Hematopoietic multipotent progenitor cell treated with erythropoietin and hydrocortisone succinate and interleukin-3 and kit ligand, for 15 days (in vitro differentiated cells): ENCODE measurements around the gene CFAP99.
"Not testable (repeated sequence)": the region's sequence is repeated elsewhere in the genome, so short reads cannot be mapped to it uniquely, and the experiment has no call there.

Source experiments
- DNase-seq: peaks from one replicate; pipeline ENCODE4 v3.0.0-alpha.2; 2015; ENCODE audit warnings: low spot score

CFAP99 gene

DNA sequence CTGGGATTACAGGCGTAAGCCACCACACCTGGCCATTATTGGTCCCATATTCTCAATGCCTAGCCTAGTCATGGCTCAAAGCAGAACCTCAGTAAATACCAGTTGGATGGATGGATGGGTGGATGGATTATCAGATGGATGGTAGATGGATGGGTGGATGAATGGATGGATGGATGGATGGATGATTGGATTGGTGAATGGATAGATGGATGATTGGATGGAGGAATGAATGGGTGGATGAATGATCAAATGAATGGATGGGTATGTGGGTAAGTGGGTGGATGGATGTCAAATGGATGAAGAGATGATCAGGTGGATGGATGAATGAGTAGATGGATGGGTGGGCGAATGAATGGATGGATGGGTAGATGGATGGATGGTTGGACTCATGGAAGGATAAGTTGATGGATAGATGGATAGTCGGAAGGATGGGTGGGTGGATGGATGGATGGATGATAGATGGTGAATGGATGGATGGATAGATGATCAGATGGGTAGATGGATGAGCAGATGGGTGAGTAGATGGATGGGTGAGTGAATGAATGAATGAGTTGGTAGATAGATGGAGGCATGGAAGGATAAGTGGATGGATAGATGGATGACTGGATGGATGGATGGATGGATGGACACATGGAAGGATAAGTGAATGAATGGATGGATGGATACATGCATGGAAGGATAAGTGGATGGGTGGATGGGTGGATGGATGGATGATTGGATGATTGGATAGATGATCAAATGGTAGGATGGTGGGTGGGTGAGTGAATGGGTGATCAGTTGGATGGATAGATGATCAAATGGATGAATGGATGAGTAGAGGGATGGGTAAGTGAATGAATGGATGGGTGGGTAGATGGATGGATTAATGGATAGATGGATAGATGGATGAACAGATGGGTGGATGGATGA, 28.2 kb downstream of the CFAP99 start:
- DNase-seq, result no peak

DNA sequence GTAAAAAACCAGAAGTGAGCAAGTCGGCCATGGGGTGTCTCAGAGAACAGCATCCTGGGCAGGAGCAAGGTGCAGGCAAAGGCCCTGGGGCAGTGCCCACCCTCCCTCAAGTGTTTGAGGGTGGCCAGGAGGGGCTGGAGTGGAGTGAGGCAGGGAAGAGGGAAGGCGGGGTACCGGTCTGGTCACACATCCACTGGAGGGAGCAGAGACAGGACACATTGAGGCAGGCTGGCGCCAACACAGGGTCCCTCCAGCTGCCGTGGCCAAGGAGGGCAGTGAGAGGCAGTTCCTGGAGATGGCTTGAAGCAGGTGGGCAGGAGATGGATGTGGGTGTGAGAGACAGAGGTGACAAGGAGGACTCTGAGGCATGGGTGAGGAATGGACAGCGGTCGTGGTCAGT, 29.8 kb downstream of the CFAP99 start:
- no peak for DNase-seq

DNA sequence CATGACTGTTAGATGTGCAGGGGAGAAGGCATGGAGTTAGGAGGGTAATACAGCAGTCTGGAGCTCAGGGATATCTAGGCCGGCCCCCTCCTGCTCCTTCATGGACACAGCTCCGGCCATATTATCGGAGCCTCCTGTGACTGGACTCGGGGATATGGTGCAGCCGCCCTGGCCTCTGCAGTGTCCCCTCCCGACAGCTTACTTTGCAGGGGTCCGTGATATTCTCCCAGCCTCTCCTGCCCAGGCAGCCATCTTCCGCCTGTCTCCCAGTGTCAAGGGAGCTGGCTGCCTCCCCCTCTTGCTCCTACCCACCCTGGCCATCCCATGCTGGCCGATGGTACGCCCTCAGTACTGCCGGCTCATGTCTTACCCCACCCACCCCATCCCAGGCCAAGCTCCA, 30.3 kb downstream of the CFAP99 start:
- DNase-seq, result no peak

DNA sequence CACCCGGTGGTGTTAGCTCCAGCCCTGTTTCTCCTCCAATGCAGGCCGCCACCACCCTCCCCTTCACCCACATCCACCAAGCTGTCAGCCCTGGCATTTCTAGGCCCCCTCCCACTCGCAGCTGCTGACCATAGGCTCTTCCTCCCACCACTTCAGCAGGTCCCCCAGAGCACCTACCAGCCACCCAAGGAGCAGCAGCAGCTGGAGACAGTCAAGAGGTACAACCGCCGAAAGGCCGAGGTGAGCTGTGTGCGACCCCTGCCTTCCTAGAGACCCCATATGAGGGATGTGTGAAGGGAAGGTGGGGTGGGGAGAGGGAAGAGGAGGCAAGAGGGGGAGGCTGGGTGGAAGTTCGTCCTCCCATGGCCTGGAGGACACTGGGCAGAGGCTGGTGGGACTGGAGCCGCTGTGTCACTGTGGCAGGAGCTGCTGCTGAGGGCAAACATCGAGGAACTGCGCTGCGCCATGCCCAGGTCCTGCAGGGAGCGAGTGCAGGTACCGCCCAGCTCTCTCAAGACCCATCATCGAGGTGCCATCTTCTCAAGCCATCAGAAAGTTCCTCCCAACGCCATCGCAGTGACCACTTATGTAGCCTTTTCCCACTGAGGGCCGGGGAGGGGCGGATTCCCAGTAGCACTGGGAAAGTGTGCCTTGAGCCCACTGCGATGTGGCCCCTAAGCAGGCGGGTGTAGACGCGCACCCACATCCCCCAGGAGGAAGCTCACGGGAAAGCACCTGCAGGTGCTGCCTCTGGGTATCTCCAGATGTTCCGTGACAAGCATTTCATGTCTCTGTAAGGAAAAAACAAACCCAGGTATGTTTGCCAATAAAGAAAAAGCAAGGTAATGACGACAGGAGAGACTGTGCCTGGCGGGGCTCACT, 31.0 kb downstream of the CFAP99 start:
- no peak for DNase-seq

DNA sequence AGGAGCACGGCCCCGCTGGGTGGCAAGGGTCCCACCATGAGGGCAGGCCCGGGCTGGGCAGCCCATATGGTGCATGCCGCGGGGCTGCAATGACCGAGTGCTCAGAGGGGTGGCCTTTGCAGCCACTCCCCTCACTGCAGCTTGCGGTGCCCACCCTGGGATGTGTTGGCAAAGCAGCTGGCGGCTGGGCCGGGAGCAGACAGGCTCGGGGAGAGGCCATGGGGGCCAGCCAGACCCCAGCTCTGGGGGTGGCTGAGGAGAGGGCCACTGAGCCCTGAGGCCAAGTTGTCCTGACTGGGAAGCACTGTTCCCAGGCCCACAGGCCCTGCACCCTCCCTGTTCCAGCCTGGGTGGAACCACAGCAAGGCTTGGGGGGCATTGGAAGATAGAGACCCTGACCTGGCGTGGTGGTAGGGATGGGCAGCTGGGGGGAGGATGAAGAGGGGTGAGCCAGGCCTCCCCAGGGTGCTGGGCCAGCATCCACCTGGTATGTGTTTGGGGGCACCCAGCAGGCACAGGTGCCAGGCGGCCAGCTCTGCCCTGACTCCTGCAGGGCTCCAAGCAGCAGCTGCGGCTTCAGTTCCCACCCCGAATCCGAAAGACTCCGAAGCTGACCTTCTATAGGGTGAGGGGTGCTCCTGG, 31.8 kb downstream of the CFAP99 start:
- DNase-seq, result no peak

DNA sequence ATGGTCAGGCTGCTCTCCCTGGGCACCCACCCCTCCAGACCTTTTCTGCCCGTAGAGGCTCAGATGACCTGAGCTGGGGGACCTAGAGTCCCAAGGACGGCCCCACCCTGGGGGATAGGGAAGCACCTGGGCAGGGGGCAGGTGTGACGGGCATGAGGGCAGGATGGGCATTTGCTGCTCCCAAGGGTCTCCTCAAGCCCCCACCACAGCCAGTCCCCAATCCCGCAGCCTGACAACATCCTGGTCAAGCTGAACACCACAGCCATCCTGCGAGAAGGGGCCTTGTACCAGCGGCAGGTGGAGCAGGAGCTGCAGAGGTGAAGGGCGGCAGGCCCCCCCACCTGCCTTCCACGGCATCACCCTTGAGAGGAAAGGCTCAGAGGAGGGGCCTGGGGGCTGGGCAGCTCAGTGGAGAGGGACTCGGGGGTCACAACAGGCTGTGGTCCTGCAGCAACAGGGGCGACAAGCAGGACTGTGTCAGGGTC, 32.3 kb downstream of the CFAP99 start:
- no peak for DNase-seq

DNA sequence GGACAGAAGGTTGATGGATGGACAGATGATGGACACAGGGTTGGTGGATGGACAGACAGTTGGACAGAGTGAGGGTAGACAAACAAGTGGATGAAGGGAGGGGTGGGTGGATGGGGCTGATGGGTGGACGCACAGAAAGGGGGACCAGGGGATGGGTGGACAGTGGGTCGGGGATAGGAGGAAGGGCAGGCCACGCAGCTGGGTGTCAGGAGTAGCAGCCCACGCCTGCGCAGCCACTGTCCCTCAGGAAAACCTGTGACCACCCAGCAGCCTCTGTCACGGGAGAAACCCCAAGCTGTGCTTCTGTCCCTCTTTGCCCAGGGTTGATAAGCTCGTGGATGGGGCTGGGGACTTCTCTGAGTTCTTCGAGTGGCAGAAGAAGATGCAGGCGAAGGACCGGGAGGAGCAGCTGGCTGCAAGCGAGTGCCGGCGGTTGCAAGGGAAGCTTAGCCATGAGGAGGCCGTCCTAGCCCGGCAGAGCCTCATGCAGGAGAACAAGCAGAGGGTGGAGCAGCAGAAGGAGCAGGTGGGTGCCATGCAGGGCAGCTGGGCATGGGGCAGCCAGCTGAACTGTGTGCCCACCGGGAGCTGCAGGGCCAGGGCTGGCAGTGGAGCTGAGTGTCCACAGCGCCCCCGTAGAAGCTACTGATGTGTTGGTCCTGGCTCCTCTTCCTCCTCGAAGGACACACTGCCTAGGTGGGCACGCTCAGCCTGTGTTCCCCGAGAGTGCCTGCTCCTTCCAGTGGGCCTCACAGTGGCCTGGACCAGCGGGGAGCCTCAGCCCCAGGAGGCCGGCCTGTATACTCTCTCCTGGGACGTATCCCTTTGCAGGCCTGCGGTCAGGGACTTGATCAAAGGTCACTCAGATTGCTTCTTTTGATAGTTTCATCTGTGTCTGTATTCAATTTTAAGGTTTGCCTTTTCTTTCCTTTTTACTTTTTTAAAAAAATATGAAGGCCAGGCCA, 33.3 kb downstream of the CFAP99 start:
- no peak for DNase-seq

DNA sequence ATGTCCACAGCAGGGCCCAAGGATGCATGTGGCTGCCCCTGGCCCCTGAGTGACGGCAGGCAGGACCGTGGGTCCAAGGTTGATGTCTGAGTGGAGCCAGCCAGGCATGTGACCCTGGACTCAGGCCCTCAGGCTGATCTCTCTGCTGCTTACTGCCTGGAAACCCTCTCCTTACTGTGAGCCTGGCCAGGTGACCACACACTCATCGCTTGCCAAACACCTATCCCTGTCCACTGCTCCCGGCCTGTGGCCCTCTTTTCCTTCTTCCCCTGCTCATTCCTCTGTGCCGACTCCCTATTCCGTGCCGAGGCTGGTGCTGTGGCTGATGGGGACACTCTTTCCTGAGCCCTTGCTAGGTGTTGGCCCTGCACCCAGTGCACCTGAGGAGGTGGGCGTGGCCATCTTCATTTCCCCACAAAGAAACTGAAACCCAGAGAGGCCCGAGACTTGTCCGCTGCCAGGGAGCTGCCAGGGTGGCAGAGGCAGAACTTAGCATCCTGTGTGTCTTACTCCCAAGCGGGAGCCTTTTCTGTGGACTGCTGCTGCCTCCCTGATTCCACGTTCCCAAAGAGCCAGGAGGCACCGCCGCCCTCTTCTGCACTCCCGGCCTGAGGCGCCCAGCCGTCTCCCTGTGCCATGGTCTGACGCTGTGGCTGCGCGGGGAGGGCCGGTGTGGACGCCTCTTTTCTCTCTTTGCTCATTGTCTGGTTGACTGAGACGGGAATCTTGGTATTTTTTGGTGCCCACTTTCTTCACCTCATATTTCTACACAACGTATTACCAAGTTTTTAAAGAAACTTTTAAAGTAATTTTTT, 38.9 kb downstream of the CFAP99 start:
- no peak for DNase-seq

DNA sequence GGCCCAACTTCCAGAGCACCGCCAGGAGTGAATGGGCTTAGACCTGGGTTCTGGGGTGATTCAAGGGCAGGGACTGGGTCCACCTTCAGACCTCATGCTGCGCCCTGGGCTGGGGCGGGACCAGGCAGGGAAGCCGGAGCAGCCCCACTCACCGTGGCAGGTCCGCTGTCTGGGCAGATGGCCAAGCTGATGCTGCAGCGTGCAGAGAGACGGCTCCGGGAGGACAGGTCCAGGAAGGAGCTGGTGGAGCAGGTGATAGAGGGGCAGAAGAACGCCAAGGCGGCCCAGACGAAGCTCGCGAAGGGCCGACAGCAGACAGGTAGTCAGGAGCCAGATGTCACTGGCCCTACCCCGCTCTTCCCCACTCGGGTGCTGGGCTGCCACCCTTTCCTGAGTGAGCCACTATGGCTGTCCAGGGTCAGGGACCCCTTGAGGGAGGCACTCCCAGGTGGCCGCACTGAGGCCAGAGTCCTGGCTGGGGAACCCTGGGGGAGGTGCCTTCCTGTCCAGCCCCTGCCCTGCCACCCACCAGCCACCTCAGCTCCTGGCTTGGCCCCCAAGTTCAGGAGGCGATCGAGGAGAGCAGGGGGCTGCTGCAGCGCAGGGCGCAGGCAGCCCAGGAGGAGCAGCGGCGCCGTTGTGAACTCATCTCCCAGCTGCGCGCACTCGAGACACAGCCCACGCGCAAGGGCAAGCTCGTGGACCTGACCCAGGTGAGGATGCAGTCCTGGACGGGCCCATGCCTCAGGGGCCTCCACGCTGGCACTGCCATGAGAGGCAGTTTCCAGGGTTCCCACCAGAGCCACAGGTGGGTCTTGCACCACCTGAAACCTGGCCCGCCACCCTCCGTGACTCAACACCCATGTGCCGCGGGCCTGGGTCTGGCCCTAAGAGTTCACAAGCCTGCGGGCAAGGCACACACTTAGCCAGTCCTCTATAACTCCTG, 40.1 kb downstream of the CFAP99 start:
- no peak for DNase-seq

DNA sequence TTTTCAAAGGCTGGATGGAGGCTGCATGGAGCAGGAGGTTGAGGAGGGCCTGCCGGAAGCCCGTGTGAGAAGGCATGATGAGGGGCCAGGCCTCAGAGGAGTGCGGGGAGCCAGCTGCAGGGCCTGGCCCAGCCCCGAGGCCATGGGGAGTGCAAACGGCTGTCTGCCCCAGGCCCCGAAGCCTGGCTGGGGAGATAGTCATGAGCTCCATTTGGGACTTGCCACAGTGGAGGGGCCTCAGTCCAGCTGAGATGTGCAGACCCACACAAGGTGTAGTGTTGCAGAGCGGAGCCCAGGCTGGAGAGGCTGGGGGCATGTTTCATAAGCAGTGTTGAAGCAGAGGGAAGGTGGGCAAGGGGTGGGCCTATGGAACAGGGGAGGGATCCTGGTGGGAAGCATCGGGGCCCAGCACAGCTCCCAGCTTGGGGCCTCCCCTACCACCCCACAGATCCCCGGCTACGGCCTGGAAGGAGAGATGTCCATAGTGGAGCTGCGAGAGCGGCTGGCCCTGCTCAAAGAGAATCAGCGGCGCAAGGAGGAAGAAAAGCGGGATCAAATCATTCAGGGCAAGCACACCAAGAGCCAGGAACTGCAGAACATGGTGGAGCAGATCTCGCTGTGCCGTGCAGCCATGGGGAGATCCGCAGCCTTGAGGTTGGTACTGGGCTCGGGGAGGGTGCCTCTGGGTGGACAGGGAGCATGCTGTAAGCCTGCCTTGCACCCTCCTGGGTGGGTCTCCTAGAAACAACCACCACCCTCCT, 41.0 kb downstream of the CFAP99 start:
- no peak for DNase-seq

DNA sequence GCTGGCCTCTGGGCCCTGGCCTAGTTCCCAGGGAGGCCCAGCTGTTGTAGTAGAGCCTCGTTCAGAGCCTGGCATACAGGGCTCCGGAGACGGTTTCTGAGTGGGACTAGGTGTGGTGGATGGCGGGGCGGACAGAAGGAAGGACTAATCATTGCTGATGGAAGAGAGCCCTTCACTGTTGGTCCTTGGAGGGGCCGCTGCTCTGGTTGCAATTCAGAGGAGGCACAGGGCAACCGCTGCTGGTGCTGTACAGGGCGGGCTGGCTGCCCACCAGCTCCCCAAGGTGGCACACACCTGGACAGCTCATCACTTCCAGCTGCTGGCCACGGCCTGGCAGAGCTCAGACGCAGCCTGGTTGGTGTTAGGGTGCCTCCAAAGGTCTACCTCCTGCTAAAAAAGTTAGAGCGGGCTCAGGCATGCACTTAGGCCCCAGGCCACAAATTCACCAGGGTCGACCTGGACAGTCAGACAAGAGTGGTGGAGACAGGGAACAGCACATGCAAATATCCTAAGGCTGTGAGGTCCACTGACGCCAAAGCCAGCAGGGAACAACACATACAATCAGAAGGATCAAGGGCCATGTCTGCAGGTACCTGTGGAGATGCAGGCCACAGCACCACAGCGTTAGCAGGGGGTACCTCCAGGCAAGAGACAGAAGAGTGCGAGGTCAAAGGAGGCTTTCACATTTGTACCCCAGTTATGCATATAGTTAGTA, 42.6 kb downstream of the CFAP99 start:
- DNase-seq, result no peak

DNA sequence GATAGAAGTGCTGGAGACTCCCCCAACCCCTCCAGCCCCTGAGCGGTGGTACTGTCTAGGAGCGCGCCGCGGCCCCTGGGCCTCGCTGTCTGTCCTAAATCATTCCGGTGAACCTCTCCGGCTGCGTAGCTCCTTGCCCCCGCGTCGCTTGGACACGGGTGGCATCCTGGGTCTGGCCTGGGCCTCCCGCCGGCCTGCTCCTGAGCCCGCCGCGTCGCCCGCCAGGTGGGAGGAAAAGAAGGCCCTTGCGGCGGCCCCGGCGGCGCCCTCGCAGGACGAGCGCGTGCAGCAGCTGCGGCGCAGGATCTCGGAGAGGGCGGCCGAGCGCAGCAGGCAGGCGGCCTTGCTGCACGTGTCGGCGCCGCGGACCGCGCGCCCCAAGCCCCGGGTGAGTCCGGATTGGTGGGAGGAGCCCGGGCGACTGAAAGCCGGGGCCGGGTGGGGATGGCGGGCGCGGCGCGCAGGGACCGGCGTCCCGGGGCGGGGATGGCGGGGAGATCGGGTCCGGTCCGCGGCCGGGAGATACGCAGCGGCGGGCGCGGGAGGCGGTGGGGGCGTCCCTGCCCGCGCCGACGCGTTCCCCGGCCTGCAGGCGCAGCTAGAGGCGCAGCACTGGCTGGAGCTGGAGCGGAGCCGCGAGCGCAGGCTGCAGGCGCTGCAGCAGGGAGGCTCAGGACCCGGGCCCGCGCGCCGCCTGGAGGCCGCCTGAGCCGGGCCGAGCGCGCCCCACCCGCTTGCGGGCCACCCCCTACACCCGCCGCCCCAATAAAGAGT, 43.6 kb downstream of the CFAP99 start:
- peak; percentile 21 for DNase-seq

DNA sequence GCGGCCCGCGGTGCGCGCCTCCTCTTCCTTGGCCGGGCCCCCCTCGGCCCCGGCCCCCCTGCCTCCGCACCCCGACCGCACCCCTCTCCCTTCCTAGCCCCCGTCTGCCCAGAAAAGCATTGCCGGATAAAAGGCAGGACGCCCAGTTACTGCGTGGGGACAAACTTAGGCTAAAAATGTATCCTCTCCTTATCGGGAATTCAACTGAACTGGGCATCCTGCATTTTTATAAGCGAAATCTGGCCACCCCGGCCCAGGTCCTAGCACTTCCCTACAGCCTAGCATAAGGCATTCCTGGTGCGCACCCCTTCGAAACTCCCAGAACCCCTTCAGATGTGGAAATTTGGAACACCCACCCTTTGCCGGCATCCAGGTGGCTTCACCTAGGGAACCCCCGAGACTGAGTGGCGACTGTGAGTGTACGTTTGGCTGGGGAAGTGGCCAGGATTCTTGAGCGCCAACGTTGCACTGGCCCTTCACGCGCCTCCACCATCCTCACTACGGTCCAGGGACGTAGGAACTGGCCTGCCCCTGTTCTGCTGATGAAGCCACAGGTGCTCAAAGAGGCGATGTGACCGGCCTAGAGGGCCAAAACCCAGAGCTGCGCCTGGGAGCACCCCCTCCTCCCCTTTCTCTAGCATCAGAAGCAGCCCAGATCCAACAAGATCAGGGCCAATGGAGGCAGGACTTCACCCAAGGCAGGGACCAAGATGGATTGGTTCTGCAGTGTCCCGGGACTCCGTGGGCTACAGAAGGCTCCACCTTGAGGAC, 44.4 kb downstream of the CFAP99 start:
- DNase-seq, result no peak

DNA sequence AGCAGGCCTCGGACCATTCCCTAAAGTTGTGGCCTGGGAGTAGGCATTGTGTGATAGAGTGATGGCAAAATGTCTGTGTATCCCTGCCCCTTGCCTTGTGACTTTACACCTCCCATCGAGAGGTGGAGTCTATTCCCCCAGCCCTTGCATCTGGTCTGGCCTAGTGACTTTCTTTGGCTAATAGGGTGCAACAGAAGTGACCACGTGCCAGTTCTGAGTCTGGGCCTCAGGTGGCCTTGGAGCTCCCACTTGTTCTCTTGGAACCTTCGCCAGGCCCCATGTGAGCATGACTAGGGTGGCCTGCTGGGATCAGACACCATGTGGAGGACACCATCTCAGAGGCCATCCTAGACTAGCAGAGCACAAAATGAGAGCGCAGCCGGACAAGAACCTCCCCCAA, 46.3 kb downstream of the CFAP99 start:
- no peak for DNase-seq

DNA sequence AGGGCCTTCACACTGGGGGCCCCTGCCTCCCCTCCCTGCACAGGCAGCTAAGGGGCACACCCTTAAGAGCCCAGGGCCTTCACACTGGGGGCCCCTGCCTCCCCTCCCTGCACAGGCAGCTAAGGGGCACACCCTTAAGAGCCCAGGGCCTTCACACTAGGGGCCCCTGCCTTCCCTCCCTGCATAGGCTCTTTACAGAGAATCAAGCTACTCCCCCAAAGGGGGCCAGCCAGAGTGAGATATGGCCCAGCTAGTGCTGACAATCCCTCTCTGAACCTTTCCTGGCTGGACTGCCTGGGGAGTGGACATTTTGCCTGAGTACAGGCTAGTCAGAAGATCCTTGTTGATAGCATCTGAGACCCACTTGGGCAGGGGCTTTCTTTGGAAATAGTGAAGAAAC, 46.8 kb downstream of the CFAP99 start:
- DNase-seq, result not testable (repeated sequence)
